ENCODE measurements around the gene ANGPTL8.

- no peak for TF ChIP-seq MAX (IDR thresholded peaks at IDR 0.05)
- no peak for TF ChIP-seq RAD21 (IDR thresholded peaks at IDR 0.05)
- TF ChIP-seq CTCF (IDR thresholded peaks at IDR 0.05; ENCODE audit: low read depth, low read length, missing input control) = no peak
- no peak for TF ChIP-seq ATF3 (IDR thresholded peaks at IDR 0.05)
- no peak for TF ChIP-seq FOXA1 (IDR thresholded peaks at IDR 0.05)
- no peak for TF ChIP-seq EGR1 (IDR thresholded peaks at IDR 0.05; ENCODE audit: low read depth in 2 of 2)
- TF ChIP-seq GABPA (IDR thresholded peaks at IDR 0.05 in 1 of 2, conservative IDR thresholded peaks at IDR 0.05 in 1 of 2) = no peak
- TF ChIP-seq REST (IDR thresholded peaks at IDR 0.05) = no peak
These were observed 37.6 kb upstream of the ANGPTL8 start for GRCh38 chr19:11201791-11202190.
